ENCODE measurements around the gene SIDT2.

- no peak for TF ChIP-seq CTCF (IDR thresholded peaks at IDR 0.05; ENCODE audit: control extremely low read depth in 1 of 3, insufficient read depth in 1 of 3, low read depth in 1 of 3, low read length in 3 of 3)
- no peak for TF ChIP-seq TCF12 (IDR thresholded peaks at IDR 0.05; ENCODE audit: low read depth, low read length)
- TF ChIP-seq POLR2A (IDR thresholded peaks at IDR 0.05; ENCODE audit: control extremely low read depth in 1 of 2, low read depth in 2 of 2, low read length in 2 of 2): peak in 1 of 2 experiments; percentile 27; a peak in 1 of 3 replicates
- TF ChIP-seq SIN3A (conservative IDR thresholded peaks at IDR 0.05 in 1 of 2, IDR thresholded peaks at IDR 0.05 in 1 of 2; ENCODE audit: low read depth in 1 of 2, low read length in 2 of 2): no peak
- no peak for TF ChIP-seq RFX5 (IDR thresholded peaks at IDR 0.05; ENCODE audit: borderline replicate concordance, low read depth, low read length)
Measured at GRCh38 chr11:117176186-117176585, 2.4 kb upstream of the SIDT2 start.

All from H1 (cell line).